K562 (cell line): ENCODE measurements around the gene PODXL. TPM values are rescaled to one million over a fixed set of nuclear protein-coding genes. Genes with fewer than 3 reads are reported as not detected.

Experiments used
- ARID2 ChIP-seq: fragments of 450-650 bp; IDR thresholded peaks from 2 replicates; pipeline ENCODE4 v1.6.1; 2017; ENCODE audit warnings: antibody characterized with exemption, mild to moderate bottlenecking
- ATF4 ChIP-seq: fragments of 450-650 bp; formaldehyde crosslinking; IDR thresholded peaks from 2 replicates; pipeline ENCODE4 v1.4.0; 2022; ENCODE audit warnings: mild to moderate bottlenecking, moderate library complexity
- CREBBP ChIP-seq: IDR thresholded peaks from one replicate; pipeline ENCODE4 v1.6.1; 2012; ENCODE audit warnings: low read depth, mild to moderate bottlenecking, control low read depth, inconsistent platforms, low read length
- CUX1 ChIP-seq: fragments of 200-800 bp; sonication (Bioruptor generic); IDR thresholded peaks from 2 replicates; pipeline ENCODE4 v1.6.1; 2016; ENCODE audit warnings: missing genetic modification characterization, missing compliant biosample characterization
- DIDO1 ChIP-seq: fragments of 450-650 bp; IDR thresholded peaks from 2 replicates; pipeline ENCODE4 v1.6.1; 2016; ENCODE audit warnings: low read depth, missing biosample characterization, missing genetic modification characterization
- FIP1L1 ChIP-seq: fragments of 200-400 bp; formaldehyde crosslinking; IDR thresholded peaks from 2 replicates; pipeline ENCODE4 v1.6.1; 2018; ENCODE audit warnings: mild to moderate bottlenecking, low read depth, low read length; ENCODE audit not compliant: poor library complexity, severe bottlenecking
- FOXP1 ChIP-seq: sonication (generic); formaldehyde crosslinking; IDR thresholded peaks from 2 replicates; pipeline ENCODE4 v1.8.0; 2022; ENCODE audit warnings: mild to moderate bottlenecking, missing genetic modification reagents
- IFI16 ChIP-seq: fragments of 250-450 bp; sonication (Bioruptor Pico); IDR thresholded peaks from 2 replicates; pipeline ENCODE4 v2.1.2; 2022; ENCODE audit warnings: mild to moderate bottlenecking, inconsistent platforms
- MECOM ChIP-seq: fragments of 250-450 bp; sonication (Bioruptor Pico); IDR thresholded peaks from 2 replicates; pipeline ENCODE4 v1.8.0; 2022; ENCODE audit warnings: inconsistent platforms
- NFIX ChIP-seq: fragments of 250-450 bp; sonication (Bioruptor Pico); IDR thresholded peaks from 2 replicates; pipeline ENCODE4 v1.4.0; 2020; ENCODE audit warnings: low read depth, mild to moderate bottlenecking, moderate library complexity
- NR4A1 ChIP-seq, 2 experiments: fragments of 250-450 bp in 1 of 2; fragments of 450-650 bp in 1 of 2; sonication (Bioruptor Pico) in 1 of 2; IDR thresholded peaks; 2 replicates each; pipeline versions ENCODE4 v1.4.0 to v1.6.1; 2016 to 2020; ENCODE audit warnings: mild to moderate bottlenecking in 2 of 2, missing compliant biosample characterization in 1 of 2, missing genetic modification characterization in 1 of 2, moderate library complexity in 1 of 2
- PRMT5 ChIP-seq: sonication (generic); formaldehyde crosslinking; IDR thresholded peaks from 2 replicates; pipeline ENCODE4 v1.5.0; 2020; ENCODE audit warnings: missing genetic modification reagents
- PTTG1 ChIP-seq: fragments of 450-650 bp; IDR thresholded peaks from 2 replicates; pipeline ENCODE4 v1.6.1; 2016; ENCODE audit warnings: low read depth, mild to moderate bottlenecking, missing genetic modification characterization, missing compliant biosample characterization
- SOX6 ChIP-seq: fragments of 450-650 bp; IDR thresholded peaks from 2 replicates; pipeline ENCODE4 v1.6.1; 2014; ENCODE audit warnings: mild to moderate bottlenecking
- SRSF3 ChIP-seq: fragments of 200-400 bp; formaldehyde crosslinking; IDR thresholded peaks from 2 replicates; pipeline ENCODE4 v1.6.1; 2016; ENCODE audit warnings: mild to moderate bottlenecking, low read length, moderate library complexity; ENCODE audit not compliant: insufficient read depth
- TAF9B ChIP-seq: fragments of 450-650 bp; IDR thresholded peaks from 2 replicates; pipeline ENCODE4 v1.6.1; 2018; ENCODE audit warnings: mild to moderate bottlenecking; ENCODE audit not compliant: partially characterized antibody
- WHSC1 ChIP-seq: IDR thresholded peaks from one replicate; pipeline ENCODE4 v1.6.1; 2012; ENCODE audit warnings: low read length, control low read depth, inconsistent platforms
- ZBTB26 ChIP-seq: fragments of 450-650 bp; formaldehyde crosslinking; IDR thresholded peaks from 2 replicates; pipeline ENCODE4 v1.4.0; 2022; ENCODE audit warnings: missing genetic modification characterization
- ZNF707 ChIP-seq: fragments of 250-450 bp; sonication (Bioruptor Pico); conservative IDR thresholded peaks from 2 replicates; pipeline ENCODE4 v1.8.0; 2022; ENCODE audit warnings: inconsistent platforms, mild to moderate bottlenecking, moderate library complexity
- polyA plus RNA-seq, 8 experiments: library from polyadenylated mRNA; depleted of rRNA in 4 of 8; stranded (reverse) in 5 of 8; unstranded in 3 of 8; fragments of >200 nt; fragmentation: Nextera tagmentation in 2 of 8; fragmentation: Illumina TruSeq in 1 of 8; extraction: Ambion mirVana in 2 of 8; extraction: Trizol in 1 of 8; gene quantifications; 2 replicates each; pipeline versions ENCODE4 v1.2.1 to v1.2.3, GENCODE V29; 2011 to 2014; ENCODE audit warnings: inconsistent platforms in 1 of 8, missing spikeins in 1 of 8
- total RNA-seq, 7 experiments: library from RNA; depleted of rRNA in 6 of 7; stranded (reverse); fragments of >200 nt in 6 of 7; fragmentation: Illumina TruSeq in 2 of 7; extraction: Trizol in 2 of 7; gene quantifications; 2 replicates each; pipeline versions ENCODE4 v1.2.1 to v1.2.3, GENCODE V29; 2011 to 2021; ENCODE audit warnings: low replicate concordance in 1 of 7

Gene PODXL
- total and polyA plus RNA-seq, 9 of the 15 experiments (the other 6 are each of a cell fraction or from before 2014, with no cell fraction given) = 0.01 to 0.73 (median 0.07) TPM

GRCh38 chr7:131513245-131514061 lies 43.0 kb downstream of the PODXL start (continued):
- TF ChIP-seq IFI16 (CRISPR knock-in tag) (no peak), ZBTB26 (CRISPR knock-in tag) (no peak), ATF4 (CRISPR knock-in tag) (no peak), DIDO1 (tag) (no peak), SOX6 (0 out of 2 replicates have a peak, but pooled peaks have one; percentile 18), SRSF3 (no peak), PRMT5 (no peak), CREBBP (no peak), TAF9B (no peak), WHSC1 (no peak), CUX1 (CRISPR knock-in tag) (no peak), ARID2 (peak; percentile 26; the same call in 1 of the 2 replicates), ZNF707 (CRISPR knock-in tag) (no peak), FIP1L1 (no peak), FOXP1 (0 out of 2 replicates have a peak, but pooled peaks have one; percentile 36), PTTG1 (tag) (no peak), NFIX (no peak), MECOM (CRISPR knock-in tag) (no peak), NR4A1 (CRISPR knock-in tag; IDR thresholded peaks at IDR 0.05) (no peak), NR4A1 (tag; IDR thresholded peaks at IDR 0.05) (no peak)
